Gastroesophageal sphincter (tissue), 3 donors: ENCODE data around the gene GAS2L2.

Source experiments
- POLR2A ChIP-seq, 2 donors: fragments of 450-650 bp; IDR thresholded peaks; one replicate each; pipeline ENCODE4 v1.6.1; 2017; ENCODE audit warnings: antibody characterized with exemption in 2 of 2, mild to moderate bottlenecking in 2 of 2, moderate library complexity in 1 of 2
- POLR2AphosphoS5 ChIP-seq: sonication (generic); formaldehyde crosslinking; IDR thresholded peaks from one replicate; pipeline ENCODE4 v1.6.1; 2017; ENCODE audit warnings: antibody characterized with exemption
- TF ChIP-seq, protein P1 (sequence below), 4 experiments: fragments of 200-600 bp in 2 of 4; fragments of 450-650 bp in 2 of 4; sonication (generic) in 1 of 4; IDR thresholded peaks; one replicate each; pipeline ENCODE4 v1.5.1; 2017 to 2019; ENCODE audit warnings: antibody characterized with exemption in 4 of 4, mild to moderate bottlenecking in 2 of 4, moderate library complexity in 2 of 4

DNA sequence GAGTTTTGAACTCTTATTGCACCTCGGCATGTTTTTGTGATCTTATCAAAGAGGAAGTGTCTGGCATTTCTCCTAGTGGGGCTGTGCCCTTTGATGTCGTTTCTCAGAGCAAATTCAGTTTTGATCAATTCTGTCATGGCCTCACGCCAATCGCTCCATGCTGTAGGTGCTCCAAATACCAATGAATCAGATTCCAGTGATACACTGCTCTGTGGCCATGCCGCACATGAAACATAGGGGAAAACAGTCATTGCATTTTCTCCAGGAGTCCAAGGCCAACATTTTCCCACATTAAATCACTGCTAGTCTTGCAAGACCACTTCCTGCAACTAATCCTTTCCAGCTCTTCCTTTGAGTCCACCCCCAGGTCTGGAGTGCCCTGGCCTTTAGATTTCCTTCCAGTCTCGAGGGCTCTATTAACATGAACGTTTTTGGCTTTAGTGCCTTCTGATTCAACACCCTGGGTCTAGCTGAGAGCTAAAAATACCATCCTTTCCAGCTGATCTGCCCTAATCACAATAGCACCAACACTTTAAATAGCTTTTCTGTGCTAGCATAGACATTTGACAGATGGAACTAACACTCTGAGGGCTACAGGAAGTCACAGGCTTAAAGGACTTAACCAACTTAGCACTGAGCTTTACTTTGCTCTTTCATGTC, 39.8 kb downstream of the GAS2L2 start:
- TF ChIP-seq POLR2AphosphoS5 (peak; percentile 84), POLR2A (IDR thresholded peaks at IDR 0.05) (no peak)
- TF ChIP-seq, protein P1, sequence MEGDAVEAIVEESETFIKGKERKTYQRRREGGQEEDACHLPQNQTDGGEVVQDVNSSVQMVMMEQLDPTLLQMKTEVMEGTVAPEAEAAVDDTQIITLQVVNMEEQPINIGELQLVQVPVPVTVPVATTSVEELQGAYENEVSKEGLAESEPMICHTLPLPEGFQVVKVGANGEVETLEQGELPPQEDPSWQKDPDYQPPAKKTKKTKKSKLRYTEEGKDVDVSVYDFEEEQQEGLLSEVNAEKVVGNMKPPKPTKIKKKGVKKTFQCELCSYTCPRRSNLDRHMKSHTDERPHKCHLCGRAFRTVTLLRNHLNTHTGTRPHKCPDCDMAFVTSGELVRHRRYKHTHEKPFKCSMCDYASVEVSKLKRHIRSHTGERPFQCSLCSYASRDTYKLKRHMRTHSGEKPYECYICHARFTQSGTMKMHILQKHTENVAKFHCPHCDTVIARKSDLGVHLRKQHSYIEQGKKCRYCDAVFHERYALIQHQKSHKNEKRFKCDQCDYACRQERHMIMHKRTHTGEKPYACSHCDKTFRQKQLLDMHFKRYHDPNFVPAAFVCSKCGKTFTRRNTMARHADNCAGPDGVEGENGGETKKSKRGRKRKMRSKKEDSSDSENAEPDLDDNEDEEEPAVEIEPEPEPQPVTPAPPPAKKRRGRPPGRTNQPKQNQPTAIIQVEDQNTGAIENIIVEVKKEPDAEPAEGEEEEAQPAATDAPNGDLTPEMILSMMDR (IDR thresholded peaks at IDR 0.05) = no peak
